ENCODE data around the gene LRCOL1. TPM values are rescaled to one million over a fixed set of nuclear protein-coding genes. Genes with fewer than 3 reads are reported as not detected.

Gene LRCOL1
- polyA plus RNA-seq (2012; ENCODE audit: low read depth, missing spikeins), result 0.18 TPM

DNA sequence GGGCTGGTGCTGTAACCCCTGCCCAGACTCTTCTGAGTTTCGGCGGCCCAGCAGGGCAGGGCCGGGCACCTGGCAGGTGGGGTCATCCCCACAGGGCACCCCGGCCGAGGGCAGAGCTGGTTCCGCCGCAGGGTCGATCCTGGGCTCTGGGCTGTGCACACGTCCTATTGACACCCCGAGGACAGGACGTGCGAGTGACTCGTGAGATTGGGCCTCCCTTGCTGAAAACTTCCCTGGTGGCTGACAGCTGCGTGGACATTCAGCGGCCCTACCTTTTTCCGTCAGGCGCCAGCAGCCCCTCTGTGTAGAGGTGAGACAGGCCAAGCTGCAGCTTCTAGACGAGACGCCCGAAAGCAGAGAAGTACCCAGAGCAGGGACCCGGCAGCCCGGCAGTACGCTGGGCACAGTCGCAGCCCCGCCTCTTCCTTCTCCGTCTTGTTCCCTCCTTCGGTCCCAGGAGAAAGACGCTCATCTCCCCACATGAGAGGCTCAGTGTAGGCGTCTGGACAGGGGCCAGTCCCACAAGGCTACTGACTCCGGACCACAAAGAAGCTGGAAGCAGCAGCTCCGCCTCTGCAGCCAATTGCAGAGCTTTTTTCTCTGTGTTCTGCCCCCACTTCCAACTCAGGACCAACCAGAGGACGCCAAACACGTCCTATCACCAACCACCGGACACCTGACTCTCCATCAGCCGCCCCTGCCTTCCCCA is at the start of gene LRCOL1:
Gene LRCOL1, minus strand, starts transcription at position 532 of the 709 bp plus-strand sequence. CDS start 4,331 bp downstream, outside the sequence.
- no peak for DNase-seq (ENCODE audit: insufficient read length, low spot score)
- TF ChIP-seq TAF1 (IDR thresholded peaks at IDR 0.05; ENCODE audit: low read depth, low read length) (no peak), SPI1 (IDR thresholded peaks at IDR 0.05; ENCODE audit: low read depth, low read length) (no peak), PAX5 (IDR thresholded peaks at IDR 0.05; ENCODE audit: insufficient read depth, low read length, severe bottlenecking) (no peak), POLR2AphosphoS5 (IDR thresholded peaks at IDR 0.05; ENCODE audit: low read depth, low read length) (no peak), POU2F2 (IDR thresholded peaks at IDR 0.05; ENCODE audit: low read depth, low read length) (no peak), POLR2A (IDR thresholded peaks at IDR 0.05; ENCODE audit: low read depth, low read length) (no peak)
- FAIRE-seq, result no peak

DNA sequence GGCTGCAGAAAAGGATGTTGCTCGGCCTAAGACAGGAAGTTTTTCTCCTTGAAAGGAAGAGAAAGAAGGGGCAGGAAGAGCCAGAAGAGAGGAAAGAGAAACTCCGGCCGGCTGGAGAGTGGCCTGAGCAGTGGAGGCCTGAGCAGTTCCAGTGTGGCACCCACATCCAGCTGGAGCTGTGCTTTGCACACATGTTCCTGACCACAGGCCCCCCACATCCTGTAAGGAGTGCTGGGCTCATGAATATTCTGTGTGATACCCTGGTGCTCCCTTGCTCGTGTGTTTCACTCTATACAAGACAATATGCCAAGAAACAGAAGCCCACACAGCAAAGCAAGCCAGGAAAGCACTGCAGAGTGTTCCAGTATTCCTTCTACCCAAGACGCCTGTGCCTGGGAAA is 49.7 kb upstream of the LRCOL1 start:
- no peak for FAIRE-seq
- no peak for TF ChIP-seq POLR2A (IDR thresholded peaks at IDR 0.05; ENCODE audit: low read depth, low read length)
- TF ChIP-seq TAF1 (IDR thresholded peaks at IDR 0.05; ENCODE audit: low read depth, low read length), result no peak
- no peak for TF ChIP-seq POU2F2 (IDR thresholded peaks at IDR 0.05; ENCODE audit: low read depth, low read length)
- no peak for TF ChIP-seq SPI1 (IDR thresholded peaks at IDR 0.05; ENCODE audit: low read depth, low read length)
- no peak for TF ChIP-seq PAX5 (IDR thresholded peaks at IDR 0.05; ENCODE audit: insufficient read depth, low read length, severe bottlenecking)
- TF ChIP-seq POLR2AphosphoS5 (IDR thresholded peaks at IDR 0.05; ENCODE audit: low read depth, low read length), result no peak
- DNase-seq (ENCODE audit: insufficient read length, low spot score), result no peak

- DNase-seq (ENCODE audit: insufficient read length, low spot score), result no peak
- FAIRE-seq, result no peak
- TF ChIP-seq POU2F2 (IDR thresholded peaks at IDR 0.05; ENCODE audit: low read depth, low read length), result no peak
- no peak for TF ChIP-seq POLR2AphosphoS5 (IDR thresholded peaks at IDR 0.05; ENCODE audit: low read depth, low read length)
- no peak for TF ChIP-seq SPI1 (IDR thresholded peaks at IDR 0.05; ENCODE audit: low read depth, low read length)
- no peak for TF ChIP-seq TAF1 (IDR thresholded peaks at IDR 0.05; ENCODE audit: low read depth, low read length)
- TF ChIP-seq POLR2A (IDR thresholded peaks at IDR 0.05; ENCODE audit: low read depth, low read length), result no peak
- TF ChIP-seq PAX5 (IDR thresholded peaks at IDR 0.05; ENCODE audit: insufficient read depth, low read length, severe bottlenecking), result no peak
Measured at GRCh38 chr12:132659146-132659545, 48.8 kb upstream of the LRCOL1 start.

DNA sequence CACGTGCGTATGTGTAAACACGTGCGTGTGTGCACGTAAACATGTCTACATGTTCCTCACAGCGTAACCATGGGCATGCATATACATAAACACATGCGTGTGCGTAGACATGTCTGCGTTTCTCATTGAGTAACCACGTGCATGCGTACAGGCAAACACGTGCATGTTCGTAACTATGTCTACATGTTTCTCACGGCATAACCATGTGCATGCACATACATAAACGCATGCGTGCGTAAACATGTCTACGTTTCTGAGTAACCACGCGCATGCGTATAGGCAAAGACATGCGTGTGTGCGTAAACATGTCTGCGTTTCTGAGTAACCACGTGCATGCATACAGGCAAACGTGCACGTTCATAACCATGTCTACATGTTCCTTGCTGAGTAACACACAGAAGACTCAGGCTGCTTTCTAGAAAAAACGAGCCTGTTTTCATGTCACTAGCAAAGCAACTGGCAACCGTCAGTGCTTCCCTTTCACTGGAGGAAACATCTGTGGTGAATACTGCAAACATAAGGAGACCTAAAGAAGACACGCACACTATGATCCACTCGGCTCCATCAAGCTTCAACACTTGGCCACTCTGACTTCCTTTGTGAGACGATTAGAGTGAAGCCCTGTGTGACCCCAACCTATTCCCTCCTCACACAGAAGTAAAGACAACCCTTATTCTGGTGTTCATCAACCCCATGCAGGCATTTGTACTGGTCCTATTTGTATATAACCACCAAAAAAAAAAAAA is 47.9 kb upstream of the LRCOL1 start:
- FAIRE-seq, result peak; percentile 26
- TF ChIP-seq TAF1 (IDR thresholded peaks at IDR 0.05; ENCODE audit: low read depth, low read length) (no peak), POLR2AphosphoS5 (IDR thresholded peaks at IDR 0.05; ENCODE audit: low read depth, low read length) (no peak), POLR2A (IDR thresholded peaks at IDR 0.05; ENCODE audit: low read depth, low read length) (no peak), PAX5 (IDR thresholded peaks at IDR 0.05; ENCODE audit: insufficient read depth, low read length, severe bottlenecking) (no peak), SPI1 (IDR thresholded peaks at IDR 0.05; ENCODE audit: low read depth, low read length) (no peak), POU2F2 (IDR thresholded peaks at IDR 0.05; ENCODE audit: low read depth, low read length) (no peak)

DNA sequence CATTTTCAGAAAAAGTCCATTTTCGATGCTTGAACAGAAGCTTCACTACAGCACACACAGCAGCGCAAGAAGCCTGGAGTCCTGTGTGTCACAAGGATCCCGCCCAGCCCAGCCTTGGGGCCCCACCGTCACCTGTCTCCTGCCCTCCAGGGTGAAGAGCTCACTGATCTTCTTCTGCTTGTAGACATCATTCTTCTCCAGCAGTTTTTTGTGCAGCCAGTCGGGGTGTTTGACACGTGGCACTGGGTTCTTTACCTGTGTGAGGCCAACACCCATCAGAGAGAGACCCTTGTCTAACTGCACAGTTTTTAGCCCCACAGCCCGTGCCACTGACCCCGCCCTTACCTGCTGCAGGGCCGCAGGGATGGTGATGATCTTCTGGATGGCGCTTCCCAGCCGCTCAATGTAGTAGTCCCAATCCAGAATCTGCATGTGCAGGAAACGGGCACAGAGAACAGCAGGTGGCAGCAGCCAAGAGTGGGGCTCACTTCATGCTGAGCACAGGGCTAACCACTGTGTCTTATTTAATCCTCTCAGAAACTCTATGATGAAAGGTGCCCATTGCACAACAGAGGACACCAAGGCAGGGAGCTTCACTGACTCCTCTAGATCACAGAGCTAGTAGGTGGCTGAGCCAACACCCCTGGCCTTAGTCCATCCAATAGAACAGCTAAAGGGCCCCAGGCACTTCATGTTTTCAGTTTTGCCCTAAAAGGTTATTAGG is 46.8 kb upstream of the LRCOL1 start:
- no peak for DNase-seq (ENCODE audit: insufficient read length, low spot score)
- FAIRE-seq, result no peak
- no peak for TF ChIP-seq SPI1 (IDR thresholded peaks at IDR 0.05; ENCODE audit: low read depth, low read length)
- TF ChIP-seq POU2F2 (IDR thresholded peaks at IDR 0.05; ENCODE audit: low read depth, low read length), result no peak
- no peak for TF ChIP-seq PAX5 (IDR thresholded peaks at IDR 0.05; ENCODE audit: insufficient read depth, low read length, severe bottlenecking)
- no peak for TF ChIP-seq POLR2AphosphoS5 (IDR thresholded peaks at IDR 0.05; ENCODE audit: low read depth, low read length)

More for the DNA sequence above, 47.9 kb upstream of the LRCOL1 start:
- DNase-seq (ENCODE audit: insufficient read length, low spot score), result no peak

GRCh38 chr12:132653567-132654290 is 43.3 kb upstream of the LRCOL1 start:
- TF ChIP-seq PAX5 (IDR thresholded peaks at IDR 0.05; ENCODE audit: insufficient read depth, low read length, severe bottlenecking), result no peak
- no peak for TF ChIP-seq POU2F2 (IDR thresholded peaks at IDR 0.05; ENCODE audit: low read depth, low read length)
- no peak for TF ChIP-seq TAF1 (IDR thresholded peaks at IDR 0.05; ENCODE audit: low read depth, low read length)
- no peak for TF ChIP-seq POLR2AphosphoS5 (IDR thresholded peaks at IDR 0.05; ENCODE audit: low read depth, low read length)
- no peak for TF ChIP-seq POLR2A (IDR thresholded peaks at IDR 0.05; ENCODE audit: low read depth, low read length)
- TF ChIP-seq SPI1 (IDR thresholded peaks at IDR 0.05; ENCODE audit: low read depth, low read length), result no peak
- DNase-seq (ENCODE audit: insufficient read length, low spot score) (no peak), FAIRE-seq (no peak)

DNA sequence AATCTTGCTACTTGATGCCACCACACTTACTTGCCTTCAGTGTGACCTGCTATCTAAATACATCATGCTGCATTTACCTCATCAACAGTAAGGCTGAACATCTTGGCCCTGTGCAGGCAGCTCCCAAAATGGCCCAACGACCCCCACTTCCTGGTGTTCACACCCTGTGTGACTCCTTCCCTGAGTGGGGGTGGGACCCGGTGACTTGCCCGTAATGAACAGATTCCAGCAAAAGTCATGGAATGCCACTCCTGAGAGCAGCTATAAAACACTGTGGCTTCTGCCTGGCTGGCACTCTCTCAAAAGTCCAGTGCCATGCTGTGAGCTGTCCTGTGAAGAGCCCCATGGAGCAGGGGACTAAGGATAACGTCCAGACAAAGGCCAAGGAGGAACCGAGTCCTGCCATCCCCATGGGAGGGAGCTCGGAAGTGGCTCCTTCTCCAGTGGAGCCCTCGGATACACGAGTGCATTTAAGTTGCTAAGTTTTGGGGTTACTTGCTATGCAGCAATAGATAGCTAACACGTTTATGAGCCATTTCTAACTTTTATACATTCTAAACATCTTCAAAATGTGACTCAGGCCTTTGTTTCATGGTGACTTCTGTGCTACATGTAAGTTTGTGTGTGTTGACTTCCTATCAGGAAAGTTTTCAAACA is 41.2 kb upstream of the LRCOL1 start:
- no peak for DNase-seq (ENCODE audit: insufficient read length, low spot score)
- TF ChIP-seq POU2F2 (IDR thresholded peaks at IDR 0.05; ENCODE audit: low read depth, low read length), result no peak
- no peak for TF ChIP-seq POLR2AphosphoS5 (IDR thresholded peaks at IDR 0.05; ENCODE audit: low read depth, low read length)
- no peak for TF ChIP-seq TAF1 (IDR thresholded peaks at IDR 0.05; ENCODE audit: low read depth, low read length)
- no peak for FAIRE-seq

GRCh38 chr12:132649226-132649945 is 39.0 kb upstream of the LRCOL1 start:
- FAIRE-seq (no peak), DNase-seq (ENCODE audit: insufficient read length, low spot score) (no peak)
- TF ChIP-seq POLR2AphosphoS5 (IDR thresholded peaks at IDR 0.05; ENCODE audit: low read depth, low read length) (0 out of 2 replicates have a peak, but pooled peaks have one; percentile 25), POLR2A (IDR thresholded peaks at IDR 0.05; ENCODE audit: low read depth, low read length) (no peak)
